ENCODE measurements around the gene MORN3. TPM values are rescaled to one million over a fixed set of nuclear protein-coding genes. Genes with fewer than 3 reads are reported as not detected.
"Not testable (repeated sequence)": the region's sequence is repeated elsewhere in the genome, so short reads cannot be mapped to it uniquely, and the experiment has no call there.

MORN3 gene
- polyA plus RNA-seq, 1 donor from 2014 or later, result 3.4 TPM

DNA sequence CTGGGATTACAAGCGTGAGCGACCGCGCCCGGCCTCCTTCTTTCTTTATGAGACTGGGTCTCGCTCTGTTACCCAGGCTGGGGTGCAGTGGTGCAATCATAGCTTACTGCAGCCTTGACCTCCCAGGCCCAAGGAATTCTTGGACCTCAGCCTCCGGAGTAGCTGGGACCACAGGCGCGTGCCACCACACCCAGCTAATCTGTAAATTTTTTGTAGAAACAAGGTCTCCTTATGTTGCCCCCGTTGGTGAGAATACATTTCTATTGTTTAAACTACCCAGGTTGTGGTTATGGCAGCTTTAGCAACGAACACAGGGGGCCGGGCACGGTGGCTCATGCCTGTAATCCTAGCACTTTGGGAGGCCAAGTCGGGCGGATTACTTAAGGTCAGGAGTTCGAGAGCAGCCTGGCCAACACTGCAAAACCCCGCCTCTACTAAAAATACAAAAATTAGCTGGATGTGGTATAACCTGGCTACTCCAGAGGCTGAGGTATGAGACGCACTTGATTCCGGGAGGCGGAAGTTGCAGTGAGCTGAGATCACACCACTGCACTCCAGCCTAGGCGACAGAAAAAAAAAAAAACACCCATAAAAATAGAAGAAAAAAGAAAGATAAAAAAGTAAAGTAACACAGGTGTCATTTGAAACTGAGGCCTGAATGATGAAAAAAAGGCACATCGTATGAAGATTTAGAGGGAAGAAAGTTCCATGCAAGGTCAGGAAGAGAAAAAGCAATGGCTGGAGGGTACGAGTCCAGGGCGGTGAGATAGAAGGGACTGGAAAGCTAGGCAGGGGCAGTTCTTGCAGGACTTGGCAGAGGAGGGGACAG lies 42.1 kb upstream of the MORN3 start:
- no peaks in the 10 kb centered on the region for H3K36me3 ChIP-seq (ENCODE audit: insufficient read depth, low read length)
- H2AFZ ChIP-seq (ENCODE audit: low read depth, low read length), result peak overlapping the region; percentile 65
- no peaks in the 10 kb centered on the region for H3K27me3 ChIP-seq (ENCODE audit: insufficient read depth, low read depth, low read length)
- H3K4me2 ChIP-seq (ENCODE audit: low read length), result peak overlapping the region; percentile 80
- peak overlapping the region; percentile 97 for H3K4me3 ChIP-seq (ENCODE audit: low read length)
- no peaks in the 10 kb centered on the region for H3F3A ChIP-seq (ENCODE audit: insufficient read depth, low read length, poor library complexity, severe bottlenecking)
- peak overlapping the region; percentile 77 for H3K9ac ChIP-seq (ENCODE audit: low read length)
- H3K79me2 ChIP-seq (replicated peaks; ENCODE audit: insufficient read depth, low read length), result no peaks in the 10 kb centered on the region
- no peaks in the 10 kb centered on the region for H3K9me2 ChIP-seq (ENCODE audit: insufficient read depth, low read length)
- no peak for TF ChIP-seq EZH2 (IDR thresholded peaks at IDR 0.05; ENCODE audit: borderline replicate concordance, insufficient read depth, low read length, poor library complexity, severe bottlenecking)
- TF ChIP-seq RAD21 (conservative IDR thresholded peaks at IDR 0.05), result no peak
- TF ChIP-seq, protein P1, sequence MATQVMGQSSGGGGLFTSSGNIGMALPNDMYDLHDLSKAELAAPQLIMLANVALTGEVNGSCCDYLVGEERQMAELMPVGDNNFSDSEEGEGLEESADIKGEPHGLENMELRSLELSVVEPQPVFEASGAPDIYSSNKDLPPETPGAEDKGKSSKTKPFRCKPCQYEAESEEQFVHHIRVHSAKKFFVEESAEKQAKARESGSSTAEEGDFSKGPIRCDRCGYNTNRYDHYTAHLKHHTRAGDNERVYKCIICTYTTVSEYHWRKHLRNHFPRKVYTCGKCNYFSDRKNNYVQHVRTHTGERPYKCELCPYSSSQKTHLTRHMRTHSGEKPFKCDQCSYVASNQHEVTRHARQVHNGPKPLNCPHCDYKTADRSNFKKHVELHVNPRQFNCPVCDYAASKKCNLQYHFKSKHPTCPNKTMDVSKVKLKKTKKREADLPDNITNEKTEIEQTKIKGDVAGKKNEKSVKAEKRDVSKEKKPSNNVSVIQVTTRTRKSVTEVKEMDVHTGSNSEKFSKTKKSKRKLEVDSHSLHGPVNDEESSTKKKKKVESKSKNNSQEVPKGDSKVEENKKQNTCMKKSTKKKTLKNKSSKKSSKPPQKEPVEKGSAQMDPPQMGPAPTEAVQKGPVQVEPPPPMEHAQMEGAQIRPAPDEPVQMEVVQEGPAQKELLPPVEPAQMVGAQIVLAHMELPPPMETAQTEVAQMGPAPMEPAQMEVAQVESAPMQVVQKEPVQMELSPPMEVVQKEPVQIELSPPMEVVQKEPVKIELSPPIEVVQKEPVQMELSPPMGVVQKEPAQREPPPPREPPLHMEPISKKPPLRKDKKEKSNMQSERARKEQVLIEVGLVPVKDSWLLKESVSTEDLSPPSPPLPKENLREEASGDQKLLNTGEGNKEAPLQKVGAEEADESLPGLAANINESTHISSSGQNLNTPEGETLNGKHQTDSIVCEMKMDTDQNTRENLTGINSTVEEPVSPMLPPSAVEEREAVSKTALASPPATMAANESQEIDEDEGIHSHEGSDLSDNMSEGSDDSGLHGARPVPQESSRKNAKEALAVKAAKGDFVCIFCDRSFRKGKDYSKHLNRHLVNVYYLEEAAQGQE (IDR thresholded peaks at IDR 0.05; ENCODE audit: borderline replicate concordance), result no peak
- TF ChIP-seq SMC3 (conservative IDR thresholded peaks at IDR 0.05; ENCODE audit: poor library complexity), result no peak
- TF ChIP-seq TAF1 (IDR thresholded peaks at IDR 0.05; ENCODE audit: low read depth), result no peak
- TF ChIP-seq, protein P2, sequence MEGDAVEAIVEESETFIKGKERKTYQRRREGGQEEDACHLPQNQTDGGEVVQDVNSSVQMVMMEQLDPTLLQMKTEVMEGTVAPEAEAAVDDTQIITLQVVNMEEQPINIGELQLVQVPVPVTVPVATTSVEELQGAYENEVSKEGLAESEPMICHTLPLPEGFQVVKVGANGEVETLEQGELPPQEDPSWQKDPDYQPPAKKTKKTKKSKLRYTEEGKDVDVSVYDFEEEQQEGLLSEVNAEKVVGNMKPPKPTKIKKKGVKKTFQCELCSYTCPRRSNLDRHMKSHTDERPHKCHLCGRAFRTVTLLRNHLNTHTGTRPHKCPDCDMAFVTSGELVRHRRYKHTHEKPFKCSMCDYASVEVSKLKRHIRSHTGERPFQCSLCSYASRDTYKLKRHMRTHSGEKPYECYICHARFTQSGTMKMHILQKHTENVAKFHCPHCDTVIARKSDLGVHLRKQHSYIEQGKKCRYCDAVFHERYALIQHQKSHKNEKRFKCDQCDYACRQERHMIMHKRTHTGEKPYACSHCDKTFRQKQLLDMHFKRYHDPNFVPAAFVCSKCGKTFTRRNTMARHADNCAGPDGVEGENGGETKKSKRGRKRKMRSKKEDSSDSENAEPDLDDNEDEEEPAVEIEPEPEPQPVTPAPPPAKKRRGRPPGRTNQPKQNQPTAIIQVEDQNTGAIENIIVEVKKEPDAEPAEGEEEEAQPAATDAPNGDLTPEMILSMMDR (IDR thresholded peaks at IDR 0.05; ENCODE audit: poor library complexity, severe bottlenecking), result no peak
- no peak for TF ChIP-seq POLR2AphosphoS5 (IDR thresholded peaks at IDR 0.05)
- no peak for TF ChIP-seq MXI1 (conservative IDR thresholded peaks at IDR 0.05; ENCODE audit: poor library complexity, severe bottlenecking)
- no peak for TF ChIP-seq EP300 (conservative IDR thresholded peaks at IDR 0.05; ENCODE audit: poor library complexity, severe bottlenecking)
- peak overlapping the region; percentile 46 for H3K27ac ChIP-seq (ENCODE audit: low read length)
- H3K9me3 ChIP-seq (ENCODE audit: low read length), result no peaks in the 10 kb centered on the region
- H4K20me1 ChIP-seq (ENCODE audit: insufficient read depth), result no peaks in the 10 kb centered on the region

DNA sequence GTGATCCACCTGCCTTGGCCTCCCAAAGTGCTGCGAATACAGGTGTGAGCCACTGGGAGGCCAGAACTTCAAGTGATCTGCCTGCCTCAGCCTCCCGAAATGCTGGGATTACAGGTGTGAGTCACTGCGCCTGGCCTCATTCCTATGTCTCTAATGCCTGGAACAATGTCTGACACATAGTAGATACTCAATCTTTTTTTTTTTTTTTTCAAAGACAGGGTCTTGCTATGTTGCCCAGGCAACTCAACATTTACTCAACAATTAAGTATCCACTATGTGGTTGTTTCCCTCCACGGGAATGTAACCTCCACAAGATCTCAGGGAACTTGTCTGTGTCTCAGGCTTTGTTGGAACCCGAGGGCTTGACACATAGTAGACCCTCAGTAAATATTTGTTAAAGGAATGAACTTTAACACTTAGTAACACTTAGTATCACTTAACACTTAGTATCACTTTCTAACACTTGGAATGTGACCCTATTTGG lies 40.1 kb upstream of the MORN3 start:
- Histone ChIP-seq H3K27me3 (ENCODE audit: insufficient read depth, low read depth, low read length) (no peaks in the 10 kb centered on the region), H3K27ac (ENCODE audit: low read length) (no peak overlapping the region), H3K79me2 (replicated peaks; ENCODE audit: insufficient read depth, low read length) (no peaks in the 10 kb centered on the region), H3F3A (ENCODE audit: insufficient read depth, low read length, poor library complexity, severe bottlenecking) (no peaks in the 10 kb centered on the region), H3K4me2 (ENCODE audit: low read length) (no peak overlapping the region), H3K9me2 (ENCODE audit: insufficient read depth, low read length) (no peaks in the 10 kb centered on the region), H3K36me3 (ENCODE audit: insufficient read depth, low read length) (no peaks in the 10 kb centered on the region), H3K4me3 (ENCODE audit: low read length) (no peak overlapping the region), H3K9ac (ENCODE audit: low read length) (no peak overlapping the region), H4K20me1 (ENCODE audit: insufficient read depth) (no peaks in the 10 kb centered on the region), H3K9me3 (ENCODE audit: low read length) (no peaks in the 10 kb centered on the region), H2AFZ (ENCODE audit: low read depth, low read length) (no peak overlapping the region)
- TF ChIP-seq, protein P2 (IDR thresholded peaks at IDR 0.05; ENCODE audit: poor library complexity, severe bottlenecking), result no peak
- TF ChIP-seq TAF1 (IDR thresholded peaks at IDR 0.05; ENCODE audit: low read depth) (no peak), POLR2AphosphoS5 (IDR thresholded peaks at IDR 0.05) (no peak), RAD21 (conservative IDR thresholded peaks at IDR 0.05) (no peak), EZH2 (IDR thresholded peaks at IDR 0.05; ENCODE audit: borderline replicate concordance, insufficient read depth, low read length, poor library complexity, severe bottlenecking) (no peak), MXI1 (conservative IDR thresholded peaks at IDR 0.05; ENCODE audit: poor library complexity, severe bottlenecking) (no peak)

DNA sequence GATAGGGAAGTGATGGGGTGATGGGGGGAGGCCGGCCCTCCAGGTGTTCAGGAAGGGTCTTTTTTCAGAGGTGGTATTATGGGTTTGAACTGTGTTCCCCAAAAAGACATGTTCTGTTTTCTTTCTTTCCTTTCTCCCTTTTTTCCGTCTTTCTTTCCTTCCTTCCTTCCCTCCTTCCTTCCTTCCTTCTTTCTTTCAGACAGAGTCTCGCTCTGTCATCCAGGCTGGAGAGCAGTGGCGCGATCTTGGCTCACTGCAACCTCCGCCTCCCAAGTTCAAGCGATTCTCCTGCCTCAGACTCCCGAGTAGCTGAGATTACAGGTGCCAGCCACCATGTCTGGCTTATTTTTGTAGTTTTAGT lies 39.6 kb upstream of the MORN3 start:
- H3K9ac ChIP-seq (ENCODE audit: low read length); H3K9me3 ChIP-seq (ENCODE audit: low read length); H3K9me2 ChIP-seq (ENCODE audit: insufficient read depth, low read length); H3F3A ChIP-seq (ENCODE audit: insufficient read depth, low read length, poor library complexity, severe bottlenecking); H3K79me2 ChIP-seq (replicated peaks; ENCODE audit: insufficient read depth, low read length); H2AFZ ChIP-seq (ENCODE audit: low read depth, low read length); H3K27ac ChIP-seq (ENCODE audit: low read length); H3K4me3 ChIP-seq (ENCODE audit: low read length); H3K4me2 ChIP-seq (ENCODE audit: low read length); H3K27me3 ChIP-seq (ENCODE audit: insufficient read depth, low read depth, low read length); H4K20me1 ChIP-seq (ENCODE audit: insufficient read depth); H3K36me3 ChIP-seq (ENCODE audit: insufficient read depth, low read length): not testable (repeated sequence)
